Skeletal muscle satellite cell (primary cell): ENCODE data around the gene NNMT.
A peak's percentile ranks its signal among the peaks of the same experiment; 100 is the strongest.

Experiments used
- H3K27me3 ChIP-seq: 2 replicates; pipeline ENCODE4 v1.7.0; 2013; ENCODE audit warnings: low read length; ENCODE audit not compliant: control insufficient read depth, insufficient read depth
- H3K36me3 ChIP-seq: 2 replicates; pipeline ENCODE4 v1.7.0; 2013; ENCODE audit warnings: mild to moderate bottlenecking, control low read depth, low read length; ENCODE audit not compliant: insufficient read depth
- H3K4me1 ChIP-seq: 2 replicates; pipeline ENCODE4 v1.7.0; 2013; ENCODE audit warnings: low read length; ENCODE audit not compliant: control insufficient read depth, insufficient read depth
- H3K4me2 ChIP-seq: 2 replicates; pipeline ENCODE4 v1.7.0; 2013; ENCODE audit warnings: mild to moderate bottlenecking, low read length
- H3K4me3 ChIP-seq: 2 replicates; pipeline ENCODE4 v1.7.0; 2013; ENCODE audit warnings: low read length
- H3K9ac ChIP-seq: 2 replicates; pipeline ENCODE4 v1.7.0; 2013; ENCODE audit warnings: mild to moderate bottlenecking, low read depth, low read length, moderate library complexity
- H3K9me3 ChIP-seq: replicated peaks from 2 replicates; pipeline ENCODE4 v1.7.0; 2013; ENCODE audit warnings: mild to moderate bottlenecking, control low read depth, low read length

NNMT gene

DNA sequence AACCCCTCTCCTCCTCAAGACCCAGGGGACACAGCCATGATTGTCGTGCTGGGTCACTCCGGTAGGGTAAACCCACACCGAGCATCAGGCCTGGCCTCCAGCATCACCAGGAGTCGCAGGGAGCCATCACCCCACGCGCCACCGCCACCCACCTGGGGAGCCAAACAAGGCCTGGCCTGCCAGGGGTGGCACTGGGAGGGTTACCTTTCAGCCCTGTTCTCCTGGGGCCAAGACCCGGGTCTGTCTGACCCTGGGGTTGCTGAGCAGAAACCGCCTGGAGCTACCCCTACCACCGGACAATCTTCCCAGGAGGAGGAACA, 39.3 kb upstream of the NNMT start:
- H3K9ac ChIP-seq, result peak overlapping the region; percentile 57
- peak overlapping the region; percentile 51 for H3K4me2 ChIP-seq
- no peaks in the 10 kb centered on the region for H3K27me3 ChIP-seq
- H3K36me3 ChIP-seq, result peaks cover 24% of the 10 kb centered on the region
- no peaks in the 10 kb centered on the region for H3K9me3 ChIP-seq
- peaks cover 39% of the 10 kb centered on the region for H3K4me1 ChIP-seq
- H3K4me3 ChIP-seq, result no peak overlapping the region

- Histone ChIP-seq H3K27me3 (no peaks in the 10 kb centered on the region), H3K9ac (peak overlapping the region; percentile 57), H3K9me3 (no peaks in the 10 kb centered on the region), H3K4me1 (peaks cover 39% of the 10 kb centered on the region), H3K4me2 (peak overlapping the region; percentile 51), H3K4me3 (no peak overlapping the region), H3K36me3 (peaks cover 15% of the 10 kb centered on the region)
These were observed 38.3 kb upstream of the NNMT start for GRCh38 chr11:114257621-114258558.

GRCh38 chr11:114258696-114259095, 37.5 kb upstream of the NNMT start:
- Histone ChIP-seq H3K9ac (peak overlapping the region; percentile 57), H3K9me3 (no peaks in the 10 kb centered on the region), H3K36me3 (peaks cover 7% of the 10 kb centered on the region), H3K4me1 (peaks cover 39% of the 10 kb centered on the region), H3K4me2 (no peak overlapping the region), H3K4me3 (no peak overlapping the region), H3K27me3 (no peaks in the 10 kb centered on the region)

DNA sequence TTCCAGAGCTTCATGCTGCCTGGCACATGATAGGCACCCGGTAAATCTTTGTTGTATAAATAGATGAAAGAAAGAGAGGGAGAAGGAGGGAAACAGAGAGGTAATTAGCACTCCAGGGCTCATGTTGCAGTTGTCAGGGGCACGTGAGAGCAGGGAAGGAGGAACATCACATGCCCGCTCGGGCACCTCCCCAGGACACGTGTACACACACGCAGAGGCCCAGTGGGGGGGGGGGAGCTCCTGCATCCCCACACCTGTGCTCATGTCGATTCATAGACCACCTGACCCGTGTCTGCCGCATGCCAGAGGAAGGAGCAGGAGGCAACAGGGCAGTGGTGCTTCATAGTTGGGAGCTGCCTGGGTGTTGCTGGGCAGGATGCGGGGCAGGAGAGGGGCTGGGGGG, 37.1 kb upstream of the NNMT start:
- Histone ChIP-seq H3K27me3 (no peaks in the 10 kb centered on the region), H3K4me1 (peaks cover 39% of the 10 kb centered on the region), H3K4me2 (no peak overlapping the region), H3K9me3 (no peaks in the 10 kb centered on the region), H3K36me3 (peaks cover 5% of the 10 kb centered on the region), H3K9ac (no peak overlapping the region), H3K4me3 (no peak overlapping the region)

- H3K36me3 ChIP-seq, result peaks cover 2% of the 10 kb centered on the region
- H3K4me2 ChIP-seq, result no peak overlapping the region
- H3K4me1 ChIP-seq, result peaks cover 39% of the 10 kb centered on the region
- H3K4me3 ChIP-seq, result no peak overlapping the region
- no peaks in the 10 kb centered on the region for H3K27me3 ChIP-seq
- H3K9me3 ChIP-seq, result no peaks in the 10 kb centered on the region
- H3K9ac ChIP-seq, result no peak overlapping the region
These were observed 36.6 kb upstream of the NNMT start for GRCh38 chr11:114259551-114259983.

DNA sequence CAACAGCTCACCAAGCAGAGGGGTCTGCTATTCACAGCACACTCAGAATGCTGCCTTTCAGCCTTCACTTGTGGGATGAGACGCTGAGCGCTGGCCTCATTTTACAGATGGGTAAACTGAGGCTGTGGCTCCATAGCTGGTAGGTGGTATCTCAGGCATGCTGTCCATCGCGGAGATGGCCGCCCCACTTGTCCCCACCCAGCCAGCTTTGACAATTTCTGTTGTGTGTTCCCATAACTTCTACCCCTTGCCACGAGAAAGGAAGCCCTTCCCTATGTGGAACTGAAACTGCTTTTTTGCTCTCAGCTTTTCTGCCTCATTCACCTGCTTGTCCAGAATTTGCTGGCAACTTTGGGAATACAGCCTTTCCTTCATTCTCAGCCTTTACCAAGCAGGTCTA, 36.1 kb upstream of the NNMT start:
- H3K27me3 ChIP-seq, result no peaks in the 10 kb centered on the region
- H3K4me1 ChIP-seq, result peaks cover 39% of the 10 kb centered on the region
- H3K4me2 ChIP-seq, result no peak overlapping the region
- H3K9me3 ChIP-seq, result no peaks in the 10 kb centered on the region
- no peak overlapping the region for H3K4me3 ChIP-seq
- H3K9ac ChIP-seq, result no peak overlapping the region
- no peaks in the 10 kb centered on the region for H3K36me3 ChIP-seq

GRCh38 chr11:114260483-114260882, 35.7 kb upstream of the NNMT start:
- Histone ChIP-seq H3K9ac (peak overlapping the region; percentile 10), H3K27me3 (no peaks in the 10 kb centered on the region), H3K4me1 (peaks cover 39% of the 10 kb centered on the region), H3K9me3 (no peaks in the 10 kb centered on the region), H3K4me3 (no peak overlapping the region), H3K4me2 (no peak overlapping the region), H3K36me3 (no peaks in the 10 kb centered on the region)

GRCh38 chr11:114261791-114262190, 34.4 kb upstream of the NNMT start:
- Histone ChIP-seq H3K4me3 (no peak overlapping the region), H3K4me1 (peaks cover 36% of the 10 kb centered on the region), H3K4me2 (no peak overlapping the region), H3K36me3 (no peaks in the 10 kb centered on the region), H3K9ac (no peak overlapping the region), H3K9me3 (no peaks in the 10 kb centered on the region), H3K27me3 (no peaks in the 10 kb centered on the region)

- no peak overlapping the region for H3K9ac ChIP-seq
- H3K27me3 ChIP-seq, result no peaks in the 10 kb centered on the region
- peaks cover 25% of the 10 kb centered on the region for H3K4me1 ChIP-seq
- H3K9me3 ChIP-seq, result no peaks in the 10 kb centered on the region
- H3K4me3 ChIP-seq, result no peak overlapping the region
- no peaks in the 10 kb centered on the region for H3K36me3 ChIP-seq
- no peak overlapping the region for H3K4me2 ChIP-seq
These were observed 33.3 kb upstream of the NNMT start for GRCh38 chr11:114262681-114263512.

DNA sequence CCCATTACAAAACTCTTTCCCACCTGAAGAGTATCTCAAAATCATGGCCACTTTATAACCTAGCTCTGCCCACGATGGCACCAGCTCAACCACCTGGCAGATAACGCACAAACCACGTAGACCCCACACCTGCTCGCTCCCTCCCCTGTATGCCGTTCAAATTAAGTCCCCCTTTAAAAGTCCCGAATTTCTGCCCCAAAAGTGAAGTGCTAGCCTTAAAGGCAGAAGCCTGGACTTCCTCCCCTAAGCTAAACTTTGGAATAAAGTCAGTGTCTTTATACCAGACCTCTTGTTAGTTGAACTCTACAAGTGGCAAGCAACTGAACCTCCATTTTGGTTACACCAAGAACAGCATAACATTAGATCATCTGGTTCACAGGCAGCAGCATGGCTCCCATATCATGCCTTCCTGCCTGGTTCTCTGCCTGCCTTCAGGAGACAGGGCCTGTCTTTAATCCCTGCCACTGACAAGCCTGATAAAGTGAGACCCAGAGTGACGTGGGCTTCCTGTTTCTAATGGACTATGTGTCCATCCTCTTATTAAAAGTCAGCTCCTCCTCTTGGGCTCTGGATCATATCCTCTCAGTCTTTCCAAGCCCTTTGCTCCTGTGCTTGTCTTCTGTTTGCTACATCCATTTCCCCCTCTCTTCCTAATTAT, 32.6 kb upstream of the NNMT start:
- Histone ChIP-seq H3K9ac (no peak overlapping the region), H3K27me3 (no peaks in the 10 kb centered on the region), H3K36me3 (no peaks in the 10 kb centered on the region), H3K4me1 (peaks cover 17% of the 10 kb centered on the region), H3K4me3 (no peak overlapping the region), H3K9me3 (no peaks in the 10 kb centered on the region), H3K4me2 (no peak overlapping the region)

- Histone ChIP-seq H3K4me1 (peaks cover 11% of the 10 kb centered on the region), H3K4me3 (no peak overlapping the region), H3K27me3 (no peaks in the 10 kb centered on the region), H3K9me3 (no peaks in the 10 kb centered on the region), H3K9ac (no peak overlapping the region), H3K4me2 (no peak overlapping the region), H3K36me3 (no peaks in the 10 kb centered on the region)
These were observed 31.8 kb upstream of the NNMT start for GRCh38 chr11:114264381-114264780.
